GM19240 (cell line): ENCODE data around the gene RELN.
A peak's percentile ranks its signal among the peaks of the same experiment; 100 is the strongest.
"Not testable (repeated sequence)": the region's sequence is repeated elsewhere in the genome, so short reads cannot be mapped to it uniquely, and the experiment has no call there.

Experiments
- DNase-seq: peaks from one replicate; pipeline ENCODE4 v3.0.0; 2011; ENCODE audit warnings: low spot score; ENCODE audit not compliant: insufficient read length

The RELN gene

DNA sequence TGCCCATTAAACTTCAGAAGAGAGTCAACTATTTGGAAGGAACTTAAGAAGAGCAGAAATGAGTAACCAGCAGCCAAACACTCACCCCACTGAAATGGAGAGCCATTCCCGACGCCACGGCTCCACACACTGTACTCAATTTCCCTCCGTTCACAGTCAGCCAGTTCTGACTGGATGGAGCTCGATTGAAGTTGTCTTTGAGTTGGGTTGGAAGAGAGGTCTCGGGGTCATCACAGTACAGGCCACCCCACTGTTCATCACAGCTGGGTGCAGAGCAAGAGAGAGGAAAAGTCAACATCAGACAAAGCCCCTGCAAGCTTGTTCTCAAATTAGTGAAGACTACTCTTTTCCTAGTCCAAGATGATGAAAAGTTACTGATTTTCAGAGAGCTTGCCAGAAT lies 467.5 kb downstream of the RELN start:
- DNase-seq, result no peak

DNA sequence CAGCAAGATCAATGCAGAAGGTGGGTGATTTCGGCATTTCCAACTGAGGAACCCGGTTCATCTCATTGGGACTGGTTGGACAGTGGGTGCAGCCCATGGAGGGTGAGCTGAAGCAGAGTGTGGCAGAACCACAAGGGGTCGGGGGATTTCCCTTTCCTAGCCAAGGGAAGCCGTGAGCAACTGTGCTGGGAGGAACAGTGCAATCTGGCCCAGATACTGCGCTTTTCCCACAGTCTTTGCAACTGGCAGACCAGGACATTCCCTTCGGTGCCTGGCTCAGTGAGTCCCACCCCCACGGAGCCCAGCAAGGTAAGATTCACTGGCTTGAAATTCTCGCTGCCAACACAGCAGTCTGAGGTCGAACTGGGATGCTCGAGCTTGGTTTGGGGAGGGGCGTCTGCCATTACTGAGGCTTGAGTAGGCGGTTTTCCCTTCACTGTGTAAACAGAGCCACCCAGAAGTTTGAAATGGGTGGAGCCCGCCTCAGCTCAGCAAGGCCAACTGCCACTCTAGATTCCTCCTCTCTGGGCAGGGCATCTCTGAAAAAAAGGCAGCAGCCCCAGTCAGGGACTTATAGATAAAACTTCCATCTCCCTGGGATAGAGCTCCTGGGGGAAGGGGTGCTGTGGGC lies 484.8 kb downstream of the RELN start:
- DNase-seq, result no peak

DNA sequence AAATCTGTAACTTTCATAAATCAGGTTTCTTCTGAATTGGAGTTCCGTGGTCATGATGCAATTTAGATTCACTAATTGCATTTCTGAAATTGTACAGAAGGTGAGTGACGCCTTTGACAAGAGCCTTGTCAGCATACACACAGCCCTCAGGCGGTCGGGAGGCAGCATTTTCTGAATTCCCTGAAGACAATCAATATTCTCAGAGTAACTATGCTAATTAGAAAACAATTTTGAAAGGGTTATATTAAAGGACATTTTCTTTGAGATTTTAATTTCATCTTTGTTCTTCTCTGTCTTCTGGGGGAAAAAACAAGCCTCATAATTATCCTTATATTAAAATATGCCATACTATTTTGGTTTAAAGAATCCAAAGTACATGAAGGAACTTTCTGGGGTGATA lies 488.3 kb downstream of the RELN start:
- no peak for DNase-seq

DNA sequence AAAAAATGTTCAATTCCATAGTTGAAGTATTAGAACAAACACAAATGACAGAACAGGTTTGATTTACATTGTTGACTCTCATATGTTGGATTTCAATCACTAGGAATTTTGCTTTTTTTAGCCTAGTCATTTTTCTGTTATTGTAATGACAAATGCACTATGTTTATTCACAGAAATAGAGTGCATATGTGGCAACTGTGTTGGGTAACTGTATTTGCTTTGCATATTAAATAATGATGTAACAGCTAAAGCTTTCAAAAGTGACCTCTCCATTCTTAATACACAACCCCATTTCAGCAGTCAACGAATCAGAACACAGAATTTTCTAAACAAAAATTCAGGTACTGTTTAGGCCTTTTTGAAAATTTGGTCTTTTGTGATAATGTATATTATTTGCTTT lies 489.5 kb downstream of the RELN start:
- no peak for DNase-seq

DNA sequence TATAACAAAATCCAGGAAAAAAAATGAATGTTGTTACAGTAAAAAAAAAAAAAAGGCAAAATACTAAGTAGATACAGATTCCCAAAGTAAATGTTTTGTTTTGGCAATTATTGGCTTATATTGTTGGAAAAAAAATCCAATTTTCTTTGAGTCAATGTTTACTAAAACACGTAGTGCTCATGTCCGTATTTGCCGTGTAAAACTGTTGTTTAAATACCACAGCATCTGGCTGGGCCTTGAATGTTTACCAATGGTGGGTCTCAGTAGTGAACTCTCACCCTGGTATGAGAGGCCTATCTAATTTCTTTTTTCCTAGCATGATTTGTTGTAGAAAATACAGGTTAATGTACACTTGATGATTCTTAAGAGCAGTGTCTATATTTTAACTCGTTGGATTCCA lies 502.0 kb downstream of the RELN start:
- DNase-seq, result no peak

DNA sequence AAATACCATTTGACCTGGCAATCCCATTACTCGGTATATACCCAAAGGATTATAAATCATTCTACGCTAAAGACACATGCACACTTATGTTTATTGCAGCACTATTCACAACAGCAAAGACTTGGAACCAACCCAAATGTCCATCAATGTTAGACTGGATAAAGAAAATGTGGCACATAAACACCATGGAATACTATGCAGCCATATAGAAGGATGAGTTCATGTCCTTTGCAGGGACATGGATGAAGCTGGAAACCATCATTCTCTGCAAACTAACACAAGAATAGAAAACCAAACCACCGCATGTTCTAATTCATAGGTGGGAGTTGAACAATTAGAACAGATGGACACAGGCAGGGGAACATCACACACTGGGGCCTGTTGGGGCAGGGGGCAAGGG lies 502.6 kb downstream of the RELN start:
- not testable (repeated sequence) for DNase-seq

DNA sequence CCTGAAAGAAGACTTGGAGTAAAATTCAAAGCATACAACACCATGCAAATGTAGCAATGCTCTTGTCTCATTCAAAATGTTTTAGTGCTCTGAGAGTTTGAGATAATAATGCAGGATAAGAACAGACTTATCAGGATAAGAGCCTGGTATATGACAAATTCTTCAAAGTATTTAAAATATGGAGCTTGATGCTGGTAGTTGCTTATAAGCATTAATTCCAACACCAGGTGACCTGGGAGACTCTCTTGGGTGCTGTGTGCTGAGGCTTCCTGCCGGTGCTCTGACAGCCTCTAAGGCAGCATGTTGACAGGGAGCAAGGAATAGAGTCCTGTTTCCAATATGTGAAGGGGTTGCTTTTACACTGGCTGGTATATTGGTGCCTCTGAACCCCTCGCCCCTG lies 508.7 kb downstream of the RELN start:
- DNase-seq, result no peak

DNA sequence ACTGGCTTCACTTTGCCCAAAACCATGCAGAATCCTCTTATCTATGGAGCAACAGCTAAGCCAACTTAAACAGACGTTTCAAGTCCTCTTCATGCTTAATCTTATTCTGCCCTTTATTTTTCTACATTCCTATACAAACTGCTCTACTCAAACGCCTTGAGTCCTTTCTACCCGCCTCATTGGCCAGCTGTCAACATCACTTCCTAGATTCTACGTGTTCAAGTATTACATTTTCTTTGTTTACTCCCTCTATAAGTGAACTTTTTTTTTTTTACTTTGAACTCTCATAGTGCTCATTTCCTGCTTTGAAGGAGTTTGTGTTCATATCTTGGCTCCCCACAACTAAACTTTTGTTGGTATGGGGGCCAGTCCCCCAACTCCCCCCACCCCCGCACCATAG lies 514.5 kb downstream of the RELN start:
- DNase-seq, result no peak

DNA sequence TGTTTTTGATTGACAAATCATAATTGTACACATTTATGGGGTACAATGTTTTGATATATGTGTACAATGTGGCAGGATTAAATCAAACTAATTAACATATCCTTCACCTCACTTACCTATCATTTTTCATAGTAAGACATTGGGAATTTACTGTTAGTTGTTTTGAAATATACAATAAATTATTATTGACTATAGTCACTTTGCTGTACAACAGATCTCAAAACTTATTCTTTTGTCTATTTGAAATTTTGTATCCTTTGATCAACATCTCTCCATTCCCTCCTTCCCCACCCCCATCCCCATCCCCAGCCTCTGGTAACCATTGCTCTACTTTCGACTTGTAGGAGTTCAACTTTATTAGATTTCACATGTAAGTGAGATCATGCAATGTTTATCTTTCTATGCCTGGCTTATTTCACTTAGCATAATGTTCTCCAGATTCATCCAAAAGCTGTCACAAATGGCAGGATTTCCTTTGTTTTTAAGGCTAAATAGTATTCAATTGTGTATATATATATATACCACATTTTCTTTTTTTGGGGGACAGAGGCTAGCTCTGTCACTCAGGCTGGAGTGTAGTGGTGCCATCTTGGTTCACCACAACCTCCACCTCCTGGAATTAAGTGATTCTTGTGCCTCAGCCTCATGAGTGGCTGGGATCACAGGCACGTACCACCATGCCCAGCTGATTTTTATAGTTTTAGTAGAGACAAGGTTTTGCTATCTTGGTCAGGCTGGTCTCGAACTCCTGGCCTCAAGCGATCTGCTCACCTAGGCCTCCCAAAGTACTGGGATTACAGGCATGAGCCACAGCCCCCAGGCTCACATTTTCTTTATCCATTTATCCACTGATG lies 520.1 kb downstream of the RELN start:
- DNase-seq, result no peak

DNA sequence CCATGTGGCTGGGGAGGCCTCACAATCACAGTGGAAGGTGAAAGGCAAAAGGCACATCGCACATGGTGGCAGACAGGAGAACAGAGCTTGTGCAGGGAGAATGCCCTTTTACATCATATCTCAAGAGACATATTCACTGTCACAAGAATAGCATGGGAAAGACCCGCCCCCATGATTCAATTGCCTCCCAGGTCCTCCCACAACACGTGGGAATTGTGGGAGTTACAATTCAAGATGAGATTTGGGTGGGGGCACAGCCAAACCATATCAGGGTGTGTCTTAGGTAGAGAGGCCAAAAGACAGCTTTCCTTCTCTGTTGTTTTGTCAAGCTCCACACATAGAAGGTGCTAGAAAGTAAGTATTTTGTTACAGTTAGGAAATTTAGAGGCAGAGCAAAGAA lies 522.6 kb downstream of the RELN start:
- no peak for DNase-seq

DNA sequence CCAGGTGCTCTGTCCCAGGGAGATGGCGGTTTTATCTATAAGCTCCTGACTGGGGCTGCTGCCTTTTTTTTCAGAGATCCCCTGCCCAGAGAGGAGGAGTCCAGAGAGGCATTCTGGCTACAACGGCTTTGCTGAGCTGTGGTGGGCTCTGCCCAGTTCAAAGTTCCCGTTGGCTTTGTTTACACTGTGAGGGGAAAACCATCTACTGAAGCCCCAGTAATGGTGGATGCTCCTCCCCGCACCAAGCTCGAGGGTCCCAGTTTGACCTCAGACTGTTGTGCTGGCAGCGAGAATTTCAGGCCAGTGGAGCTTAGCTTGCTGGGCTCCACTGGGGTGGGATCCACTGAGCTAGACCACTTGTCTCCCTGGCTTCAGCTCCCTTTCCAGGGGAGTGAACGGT lies 527.1 kb downstream of the RELN start:
- DNase-seq, result no peak

DNA sequence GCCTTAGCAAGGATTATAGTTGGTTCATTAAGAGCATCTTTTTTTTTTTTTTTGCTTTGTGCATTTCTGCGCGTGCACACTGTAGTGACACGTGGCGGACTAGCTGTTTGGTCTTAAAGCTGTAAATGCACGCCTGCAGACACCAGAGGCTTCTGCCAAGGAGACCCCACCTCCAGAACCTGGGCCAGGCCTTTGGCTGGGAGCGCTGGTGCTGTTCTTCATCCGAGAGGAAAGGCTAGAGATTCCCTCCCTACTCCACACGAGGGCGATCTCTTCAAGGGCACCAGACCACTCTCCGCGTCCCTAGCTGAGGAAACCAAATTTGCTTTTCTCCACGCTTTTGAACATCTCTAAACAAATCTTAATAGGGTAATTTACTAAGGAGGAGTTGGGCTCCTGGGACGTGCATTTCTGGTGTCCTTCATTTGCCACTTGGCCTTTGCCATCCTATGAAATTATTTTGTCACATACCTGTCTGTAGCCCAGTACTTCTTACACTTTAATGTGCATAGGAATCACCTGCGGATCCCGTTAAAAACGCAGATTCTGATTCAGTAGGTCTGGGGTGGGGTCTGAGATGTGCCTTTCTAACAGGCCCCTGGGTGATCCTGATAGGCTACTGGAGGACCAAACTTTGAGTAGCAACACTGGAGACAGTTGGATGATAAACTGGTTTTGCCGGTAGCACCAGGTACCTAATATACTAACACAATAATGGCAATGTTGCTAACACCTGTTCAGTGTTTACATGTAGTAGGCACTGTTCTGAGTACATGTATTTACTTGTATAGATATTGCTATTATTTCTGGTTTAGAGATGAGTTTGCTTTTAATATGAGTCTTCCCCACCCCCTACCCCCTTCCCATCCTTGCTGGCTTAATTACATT lies 542.1 kb downstream of the RELN start:
- DNase-seq, result peak; percentile 62

DNA sequence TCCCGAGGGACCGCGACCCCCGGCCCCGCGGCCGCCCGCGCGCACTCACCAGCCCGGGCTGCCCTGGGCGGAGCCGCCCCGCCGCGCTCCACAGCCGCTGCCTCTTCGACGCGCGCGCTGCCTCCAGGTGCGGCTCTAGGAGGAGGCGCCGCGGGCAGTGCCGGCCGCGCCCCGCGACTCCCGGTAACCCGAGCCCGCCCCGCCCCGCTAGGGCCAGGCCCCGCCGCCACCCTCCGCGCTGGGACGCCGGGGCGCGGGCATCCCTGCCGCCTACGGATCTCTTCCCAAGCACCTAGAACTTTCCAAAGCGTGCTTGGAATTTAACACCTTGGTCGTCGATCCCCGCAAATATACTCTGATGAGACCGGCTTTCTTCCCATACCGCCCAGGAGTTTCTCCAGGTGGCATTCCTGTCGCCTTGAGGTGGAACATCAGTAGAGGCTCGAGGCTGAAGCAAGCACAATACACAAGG lies 543.4 kb downstream of the RELN start, which contains the start of gene SLC26A5:
Gene SLC26A5, minus strand, starts transcription at position 159 of the 472 bp plus-strand sequence. CDS start 24,693 bp downstream, outside the sequence.
- DNase-seq, result no peak

DNA sequence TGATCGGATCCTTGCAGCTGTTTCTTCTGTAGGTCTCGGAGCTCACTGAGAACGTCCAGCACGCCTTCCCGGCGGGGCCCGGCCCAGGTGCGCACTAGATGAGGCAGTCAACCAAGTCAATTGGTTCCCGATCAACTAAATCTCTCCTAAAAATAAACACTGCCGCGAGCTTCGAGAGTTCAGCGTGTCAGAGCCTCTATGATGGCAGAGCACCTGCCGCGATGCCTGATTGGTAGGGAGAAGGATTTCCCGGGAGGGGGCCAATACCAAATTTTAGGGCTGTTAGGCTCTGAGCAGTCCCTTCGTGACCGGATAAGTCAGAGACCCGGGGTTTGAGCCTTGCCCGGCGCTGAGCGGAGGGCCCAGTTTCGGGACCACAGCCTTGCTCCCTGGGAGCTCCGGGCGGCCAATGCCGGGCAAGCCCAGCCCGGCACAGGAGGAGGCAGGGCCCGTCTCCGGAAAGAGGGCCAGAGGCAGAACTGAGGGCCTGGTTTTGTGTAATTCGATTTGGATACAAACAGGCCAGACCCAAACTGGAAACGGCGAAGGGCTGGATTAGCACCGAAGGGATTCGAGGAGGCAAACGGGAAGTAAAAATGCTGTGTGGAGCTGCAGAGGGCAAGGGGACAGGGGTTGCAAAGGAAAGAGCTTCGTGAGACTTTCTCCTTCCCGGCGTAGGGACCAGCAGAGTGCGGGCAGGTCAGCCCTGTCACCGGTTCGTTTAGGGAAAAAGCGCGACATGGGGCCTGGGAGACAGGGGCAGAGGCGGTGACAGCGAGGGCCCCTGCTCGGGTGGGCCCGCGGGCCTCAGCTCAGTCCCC lies 544.0 kb downstream of the RELN start:
- no peak for DNase-seq

DNA sequence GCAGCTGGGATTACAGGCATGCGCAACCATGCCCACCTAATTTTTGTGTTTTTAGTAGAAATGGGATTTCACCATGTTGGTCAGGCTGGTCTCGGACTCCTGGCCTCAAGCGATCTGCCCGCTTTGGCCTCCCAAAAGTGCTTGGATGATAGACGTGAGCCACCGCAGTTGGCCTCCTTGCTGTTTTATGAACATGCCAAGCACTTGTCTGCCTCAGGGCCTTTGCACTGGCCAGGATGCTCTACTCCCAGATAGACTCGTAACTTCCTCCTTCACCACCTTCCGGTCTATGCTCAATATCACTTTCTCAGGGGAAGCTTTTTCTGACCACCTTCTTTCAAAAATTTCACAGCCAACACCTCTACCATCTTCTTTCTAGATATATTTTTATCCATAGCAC lies 549.8 kb downstream of the RELN start:
- DNase-seq, result no peak

DNA sequence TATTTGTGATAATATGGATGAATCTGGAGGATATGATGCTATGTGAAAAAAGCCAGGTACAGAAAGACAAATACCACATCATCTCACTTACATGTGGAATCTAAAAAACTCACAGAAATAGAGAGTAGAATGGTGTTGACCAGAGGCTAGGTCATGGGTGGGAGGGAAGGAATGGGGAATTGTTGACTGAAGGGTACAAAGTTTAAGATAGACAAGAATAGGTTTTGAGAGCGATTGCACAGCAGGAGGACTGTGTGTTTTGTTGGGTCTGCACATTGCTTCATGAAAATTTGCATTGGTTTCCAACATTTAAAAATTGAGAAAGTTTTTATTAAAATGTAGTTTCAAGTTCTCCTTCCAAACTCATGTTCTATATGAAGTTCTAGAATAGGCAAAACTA lies 551.8 kb downstream of the RELN start:
- no peak for DNase-seq

DNA sequence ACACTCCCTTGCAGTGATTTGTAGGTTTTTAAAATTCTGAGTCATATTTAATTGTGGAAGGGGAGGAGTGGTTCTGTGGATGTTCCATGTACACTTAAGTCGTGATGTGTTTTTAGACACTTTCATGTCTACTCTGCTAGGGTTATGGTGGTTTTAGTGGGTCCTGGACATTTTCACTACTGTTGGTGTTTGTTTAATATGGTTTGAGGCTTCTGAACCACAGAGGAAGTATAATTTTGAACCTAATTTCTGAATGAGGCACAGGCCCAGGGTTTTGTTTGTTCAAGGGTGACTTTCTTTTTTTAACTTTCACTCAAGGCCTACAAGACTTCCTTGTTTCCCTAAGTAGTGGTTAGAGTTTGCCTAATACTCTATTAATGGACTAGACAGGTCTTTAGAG lies 556.7 kb downstream of the RELN start:
- no peak for DNase-seq

DNA sequence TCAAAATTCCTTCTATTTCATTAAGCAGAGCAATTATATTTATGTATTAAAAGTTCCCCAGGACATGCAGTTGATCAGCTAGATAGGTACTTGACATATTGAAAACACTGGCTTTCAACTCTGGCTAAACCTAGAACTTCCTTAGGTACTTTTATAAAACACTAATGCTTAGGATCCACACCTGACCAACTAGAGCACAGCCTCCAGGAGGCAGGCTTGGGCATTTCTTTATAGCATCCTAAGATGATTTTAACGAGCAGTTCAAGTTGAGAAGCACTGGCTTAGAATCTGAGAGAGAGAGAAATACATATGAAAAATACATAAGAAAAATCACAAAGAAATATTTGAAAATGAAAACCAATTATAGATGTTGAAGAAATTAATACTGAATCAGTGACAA lies 564.3 kb downstream of the RELN start:
- no peak for DNase-seq

DNA sequence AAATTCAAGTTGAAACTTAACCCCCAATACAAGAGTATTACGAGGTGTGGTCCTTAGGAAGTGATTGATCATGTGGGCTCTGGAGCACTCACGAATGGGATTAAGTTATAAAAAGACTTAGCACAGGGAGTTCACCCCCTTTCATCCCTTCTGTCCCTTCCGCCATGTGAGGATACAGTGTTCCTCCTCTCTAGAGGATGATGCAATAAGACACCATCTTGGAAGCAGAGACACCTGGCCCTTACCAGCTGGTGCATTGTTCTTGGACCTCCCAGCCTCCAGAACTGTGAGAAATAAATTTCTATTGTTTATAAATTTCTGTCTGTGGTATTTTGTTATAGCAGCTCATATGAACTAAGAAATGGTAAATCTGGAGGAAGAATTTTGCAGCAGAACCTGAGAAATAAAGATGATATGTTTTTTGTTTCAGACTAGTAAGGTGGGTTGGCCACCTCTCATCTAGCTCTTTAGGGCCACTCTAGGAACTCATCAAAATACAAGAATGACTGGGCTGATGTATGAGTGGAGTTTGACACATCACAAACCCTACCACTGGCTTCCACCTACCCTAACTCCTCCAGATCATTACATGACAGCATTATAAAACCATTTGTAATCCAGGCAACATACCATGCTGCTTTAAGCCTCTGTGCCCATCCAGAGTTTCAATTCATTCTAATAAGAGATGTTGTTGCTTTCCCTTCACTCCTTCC lies 565.8 kb downstream of the RELN start:
- no peak for DNase-seq
